A172 (cell line): ENCODE measurements around the gene ZNF236. TPM values are rescaled to one million over a fixed set of nuclear protein-coding genes. Genes with fewer than 3 reads are reported as not detected.
"Not testable (repeated sequence)": the region's sequence is repeated elsewhere in the genome, so short reads cannot be mapped to it uniquely, and the experiment has no call there.

ENCODE experiments used
- DNase-seq: peaks from one replicate; pipeline ENCODE4 v3.0.0-alpha.2; 2015; ENCODE audit warnings: low spot score
- total RNA-seq: library from RNA; depleted of rRNA; stranded (reverse); fragments of >200 nt; shearing (Covaris generic); gene quantifications from 2 replicates; pipeline ENCODE4 v1.2.3, GENCODE V29; 2014

The ZNF236 gene
- total RNA-seq, 1 experiment from 2014 or later = 15.1 TPM

GRCh38 chr18:77005651-77006195 lies 183.4 kb downstream of the ZNF236 start:
- DNase-seq = no peak

GRCh38 chr18:77006305-77007175 lies 184.2 kb downstream of the ZNF236 start:
- no peak for DNase-seq

- DNase-seq = no peak
Measured at GRCh38 chr18:77007251-77007650, 184.9 kb downstream of the ZNF236 start.

- no peak for DNase-seq
Measured at GRCh38 chr18:77008006-77008405, 185.6 kb downstream of the ZNF236 start.

- DNase-seq = no peak
Measured at GRCh38 chr18:77008576-77009315, 186.4 kb downstream of the ZNF236 start.

- no peak for DNase-seq
Measured at GRCh38 chr18:77009675-77010074, 187.3 kb downstream of the ZNF236 start.

- DNase-seq = no peak
Measured at GRCh38 chr18:77012120-77012519, 189.8 kb downstream of the ZNF236 start.

GRCh38 chr18:77012806-77013541 lies 190.6 kb downstream of the ZNF236 start:
- DNase-seq = no peak

DNA sequence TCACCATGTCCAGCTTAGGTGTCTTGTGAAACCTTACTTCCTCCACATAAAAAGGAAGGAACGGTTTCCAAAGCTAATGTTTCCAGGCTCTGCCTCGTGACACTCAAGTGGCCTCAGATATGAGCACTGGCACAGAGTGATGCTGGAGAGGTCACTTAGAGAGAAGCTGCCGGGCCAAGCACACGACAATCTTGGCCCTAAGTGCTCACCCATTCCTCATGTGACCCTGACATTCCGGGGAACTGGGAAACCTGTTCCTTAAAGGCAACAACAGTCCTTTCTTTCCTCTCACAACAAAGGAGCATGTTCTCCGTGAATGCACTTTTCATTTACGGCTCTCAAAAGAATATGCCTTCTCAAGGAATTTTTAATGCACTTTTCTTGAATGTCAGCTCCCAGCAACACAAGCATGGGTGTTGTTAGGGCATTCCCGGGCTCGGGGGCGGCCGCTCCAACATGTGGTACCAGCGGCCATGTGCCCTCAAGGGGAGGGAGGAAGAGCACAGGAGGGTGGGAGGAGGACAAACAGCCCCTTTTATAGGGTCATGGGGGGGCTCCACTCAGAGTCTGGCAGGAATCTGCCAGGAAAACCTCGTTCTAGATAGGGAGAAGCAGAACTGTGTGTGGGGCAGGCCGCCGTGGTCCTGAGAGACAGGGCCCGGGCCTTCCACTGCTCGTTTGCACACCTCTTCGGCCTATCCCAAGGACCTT lies 191.6 kb downstream of the ZNF236 start:
- DNase-seq = no peak

GRCh38 chr18:77014538-77014937 lies 192.2 kb downstream of the ZNF236 start:
- no peak for DNase-seq

DNA sequence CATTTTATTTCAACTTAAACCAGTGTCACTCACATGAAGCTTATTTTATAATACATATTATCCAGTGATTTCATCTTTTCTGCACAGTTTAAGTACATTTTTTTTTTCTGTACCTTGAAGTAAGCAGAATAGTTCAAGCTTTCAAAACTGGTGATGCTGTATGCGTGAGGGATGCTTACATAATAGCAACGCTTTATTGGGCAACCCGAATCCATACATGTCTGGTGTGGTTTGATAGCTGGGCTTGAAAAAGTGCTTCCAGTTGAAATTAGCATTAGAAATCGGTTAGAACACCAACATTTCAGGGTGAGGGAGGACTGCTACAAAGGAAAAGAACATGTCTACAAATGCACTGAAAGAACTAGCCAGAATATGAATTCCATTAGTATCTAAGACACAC lies 192.8 kb downstream of the ZNF236 start:
- DNase-seq = no peak

DNA sequence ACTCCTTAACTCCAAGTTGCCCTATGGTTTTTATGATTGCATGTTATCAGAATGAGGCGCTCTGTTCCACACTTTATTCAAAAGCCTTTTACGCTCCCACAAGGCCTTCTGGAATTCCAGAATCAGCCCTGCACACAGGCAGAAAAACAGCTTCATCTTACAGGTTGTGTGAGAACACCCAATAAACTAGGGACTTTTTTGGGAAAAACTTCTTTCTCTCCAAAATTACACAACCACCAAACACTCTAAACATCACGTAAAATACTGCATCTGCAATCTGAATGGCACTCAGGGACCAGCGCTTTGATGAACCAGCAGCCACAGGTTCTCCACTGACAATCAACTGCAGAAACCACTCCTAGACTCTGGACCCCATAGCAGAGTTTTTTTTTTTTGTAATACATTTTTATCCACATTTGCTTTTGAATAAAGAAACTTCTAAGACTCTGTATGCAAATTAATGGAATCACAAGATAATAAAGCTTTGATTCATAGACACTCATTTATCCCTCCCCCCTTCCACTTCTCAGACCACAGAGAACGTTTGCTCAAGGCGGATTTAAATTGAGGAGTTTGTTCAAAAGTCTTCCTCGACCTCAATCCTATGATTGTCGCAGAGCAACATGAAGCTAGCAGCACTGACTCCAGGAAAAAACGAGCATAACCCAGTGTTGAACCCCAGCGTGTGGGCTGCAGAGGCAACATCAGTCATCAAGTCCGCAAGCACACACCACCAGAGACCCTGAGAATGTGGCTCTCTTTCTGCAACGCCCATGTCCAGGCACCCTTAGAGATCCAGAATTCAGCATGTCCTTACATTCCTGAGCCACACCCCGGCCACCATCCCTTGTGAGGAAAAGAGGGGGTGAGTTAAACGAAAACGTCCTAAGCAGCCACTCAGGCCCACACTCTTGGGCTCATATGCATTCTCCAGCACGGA lies 193.7 kb downstream of the ZNF236 start:
- DNase-seq = no peak

DNA sequence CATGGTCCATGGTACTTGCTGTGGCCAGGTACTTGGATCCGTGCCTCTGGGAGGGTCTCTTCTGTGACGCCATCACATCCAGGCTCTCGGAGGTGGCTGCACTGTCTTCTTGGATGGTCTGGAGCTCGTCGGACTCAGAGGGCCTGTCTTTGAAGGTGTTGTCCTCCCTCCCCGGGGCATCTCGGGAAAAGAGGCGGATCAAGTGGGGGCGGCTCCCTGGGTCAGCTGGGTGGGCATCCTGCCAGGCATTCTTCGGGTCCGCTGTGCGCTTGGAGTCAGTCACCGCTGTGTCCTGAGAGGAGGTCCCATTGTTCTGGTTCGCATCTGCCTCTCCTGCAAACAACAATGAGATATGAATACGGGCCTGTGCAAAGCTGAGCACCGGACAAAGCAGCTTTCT lies 194.6 kb downstream of the ZNF236 start:
- no peak for DNase-seq

- DNase-seq = no peak
Measured at GRCh38 chr18:77017355-77017754, 195.0 kb downstream of the ZNF236 start.

- not testable (repeated sequence) for DNase-seq
Measured at GRCh38 chr18:77018650-77019049, 196.3 kb downstream of the ZNF236 start.

DNA sequence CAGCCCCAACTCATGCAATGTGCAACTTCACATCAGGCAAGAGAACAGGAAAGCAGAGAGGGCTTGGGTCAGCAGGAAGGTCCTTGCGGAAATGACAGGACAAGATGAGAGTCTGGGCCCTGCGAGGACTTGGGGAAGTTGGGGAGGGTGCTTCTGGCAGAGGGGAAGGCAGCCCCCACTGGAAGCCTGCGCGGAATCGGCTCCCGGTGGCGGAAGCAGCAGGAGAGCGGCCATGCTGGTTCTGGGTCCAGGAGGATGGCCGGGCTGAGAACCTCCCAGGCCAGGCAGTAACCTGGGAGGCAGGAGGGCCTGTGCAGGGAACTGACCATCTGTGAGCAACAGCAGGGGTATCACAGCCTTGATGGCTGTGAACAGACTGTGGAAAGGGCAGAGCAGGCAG lies 197.3 kb downstream of the ZNF236 start:
- no peak for DNase-seq
